GM21515 (cell line): ENCODE results near the gene GORASP2.
A peak's percentile ranks its signal among the peaks of the same experiment; 100 is the strongest.

ENCODE experiments used
- ATAC-seq: cut with Tn5 transposase; IDR thresholded peaks from one replicate; pipeline ENCODE4 v1.9.1; 2021; ENCODE audit not compliant: unreplicated experiment

Gene GORASP2

DNA sequence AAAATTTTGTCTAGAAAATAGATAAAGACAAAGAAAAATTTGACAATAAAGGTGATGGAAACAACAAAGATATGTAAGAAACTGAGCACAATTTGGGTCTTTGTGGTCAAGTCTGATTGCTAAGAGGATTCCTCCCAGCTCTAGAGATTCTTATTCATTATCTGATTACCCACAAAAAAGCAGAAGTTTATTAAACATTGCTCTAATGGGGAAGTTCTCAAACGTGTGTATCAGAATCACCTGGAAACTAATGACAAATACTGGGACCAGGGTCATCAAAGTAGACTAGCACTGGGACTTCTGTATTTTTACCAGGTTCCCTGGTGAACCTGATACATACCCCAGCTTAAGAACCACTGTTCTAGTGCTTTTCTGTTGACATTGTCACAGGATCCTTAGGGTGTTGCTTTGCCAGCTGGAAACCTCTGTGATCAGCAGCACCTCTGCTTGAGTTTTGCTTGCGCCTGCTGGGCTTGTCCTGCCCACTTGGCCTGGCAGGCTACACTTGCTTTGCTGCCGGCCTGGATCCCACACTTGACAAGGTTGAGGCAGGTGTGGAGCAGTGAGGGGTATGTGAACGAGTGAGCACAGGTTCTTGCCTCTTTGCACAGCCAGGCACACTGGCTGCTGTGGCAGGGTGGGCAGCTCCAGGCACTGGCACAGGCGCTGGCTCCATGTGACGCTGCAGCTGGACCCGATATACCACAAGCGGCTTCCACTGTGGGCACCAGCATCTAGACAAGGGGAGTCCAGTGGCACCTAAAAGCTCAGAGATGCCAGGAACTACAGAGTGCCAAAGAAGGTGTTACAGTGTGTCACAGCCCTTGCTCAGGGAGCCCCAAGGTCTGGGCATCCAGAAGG is 6.2 kb upstream of the GORASP2 start:
- no peak for ATAC-seq

GRCh38 chr2:170923799-170924198 is 5.3 kb upstream of the GORASP2 start:
- ATAC-seq, result no peak

DNA sequence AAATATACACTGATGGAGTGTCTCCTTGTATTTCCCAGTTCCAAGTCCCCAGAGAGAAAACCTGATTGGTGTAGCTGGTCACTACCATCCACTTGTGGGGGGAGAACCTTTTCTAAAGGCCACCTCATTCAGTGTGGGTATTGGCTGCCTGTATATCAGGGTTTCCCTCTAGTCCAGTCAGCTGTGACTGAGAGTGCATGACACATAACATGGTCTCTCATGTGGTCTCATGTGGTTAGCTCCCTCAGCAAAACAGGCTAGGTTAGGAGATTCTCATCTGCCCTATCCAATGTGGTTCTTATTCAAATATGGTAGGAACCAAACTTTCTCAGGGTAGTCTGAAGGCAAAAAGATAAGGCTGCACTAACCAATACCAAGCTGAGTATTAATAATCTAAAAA is 4.1 kb upstream of the GORASP2 start:
- no peak for ATAC-seq

DNA sequence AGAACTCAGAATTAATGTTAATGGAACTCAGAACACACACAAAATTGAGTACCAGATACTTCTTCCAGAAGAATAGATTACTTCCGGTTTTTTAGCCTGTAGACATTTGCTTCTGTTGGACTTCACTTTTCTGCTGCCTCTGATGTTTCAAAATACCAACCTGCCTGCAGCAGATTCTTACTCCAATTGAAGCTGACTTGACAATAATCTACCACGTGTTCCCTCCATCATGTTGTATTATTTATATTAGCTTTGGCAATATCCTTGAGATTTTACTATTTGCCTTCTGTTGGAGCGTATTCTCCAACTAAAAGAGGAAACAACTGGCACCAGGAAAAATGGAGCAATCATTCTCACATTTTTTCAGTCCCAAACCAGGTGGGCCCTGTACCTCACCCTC is 3.1 kb upstream of the GORASP2 start:
- no peak for ATAC-seq

GRCh38 chr2:170926743-170927297 is 2.2 kb upstream of the GORASP2 start:
- no peak for ATAC-seq

DNA sequence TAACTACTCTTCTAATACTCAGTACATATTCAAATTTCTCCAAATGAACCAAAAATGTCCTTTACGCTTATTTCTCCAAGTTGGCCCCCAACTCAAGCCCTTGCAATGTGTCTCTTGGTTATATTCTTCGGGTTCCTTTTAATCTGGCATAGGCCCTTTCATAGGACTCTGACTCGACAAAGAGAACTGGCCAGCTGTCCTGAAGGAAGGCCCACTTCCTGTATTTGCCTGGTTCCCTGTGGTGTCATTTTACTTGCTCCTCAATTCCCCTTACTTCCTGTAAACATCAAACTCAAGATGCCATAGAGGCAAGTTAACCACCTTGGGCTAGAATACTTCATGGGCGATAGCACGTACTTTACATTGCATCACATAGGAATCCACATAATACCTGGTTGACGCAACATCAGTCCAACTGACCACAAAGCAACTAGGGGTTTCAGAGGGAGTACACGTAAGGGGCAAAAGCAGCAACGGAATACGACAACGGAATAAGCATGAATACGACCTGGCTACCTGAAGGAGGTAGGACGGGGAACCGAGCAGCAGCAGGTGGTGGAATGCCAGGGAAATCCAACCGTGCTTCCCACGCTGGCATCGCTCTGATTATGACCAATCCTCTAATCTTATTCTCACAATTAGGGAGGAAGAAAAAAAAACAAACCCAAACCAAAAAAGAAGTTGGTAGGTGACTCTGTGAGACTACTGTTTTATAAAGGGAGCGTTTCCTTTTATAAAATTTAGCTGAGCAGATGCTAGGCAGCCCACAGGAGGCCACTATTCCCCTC is 823 bp upstream of the GORASP2 start:
- ATAC-seq, result no peak

DNA sequence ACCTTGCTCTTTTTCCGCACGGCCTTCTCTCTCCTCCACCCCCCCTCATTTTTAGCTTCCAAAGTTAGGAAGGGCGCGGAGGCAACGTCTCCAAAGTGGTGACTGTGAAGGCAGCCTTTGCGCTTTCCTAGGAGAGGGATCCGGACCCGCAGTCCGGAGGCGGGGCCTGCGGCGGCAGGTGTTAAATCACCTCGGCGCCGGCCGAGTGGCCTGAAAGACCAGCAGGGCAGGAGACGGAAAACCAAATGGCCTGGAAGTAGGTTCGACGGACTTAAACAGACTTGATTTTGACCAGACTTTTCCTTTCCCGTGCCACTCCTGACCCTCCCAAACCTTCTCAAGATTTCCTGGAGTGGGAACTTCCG is 615 bp downstream of the GORASP2 start:
- ATAC-seq, result peak; percentile 5

- ATAC-seq, result peak; percentile 35
Measured at GRCh38 chr2:170930131-170930990, 1.3 kb downstream of the GORASP2 start.

- ATAC-seq, result no peak
Measured at GRCh38 chr2:170930991-170931266, 1.9 kb downstream of the GORASP2 start.

DNA sequence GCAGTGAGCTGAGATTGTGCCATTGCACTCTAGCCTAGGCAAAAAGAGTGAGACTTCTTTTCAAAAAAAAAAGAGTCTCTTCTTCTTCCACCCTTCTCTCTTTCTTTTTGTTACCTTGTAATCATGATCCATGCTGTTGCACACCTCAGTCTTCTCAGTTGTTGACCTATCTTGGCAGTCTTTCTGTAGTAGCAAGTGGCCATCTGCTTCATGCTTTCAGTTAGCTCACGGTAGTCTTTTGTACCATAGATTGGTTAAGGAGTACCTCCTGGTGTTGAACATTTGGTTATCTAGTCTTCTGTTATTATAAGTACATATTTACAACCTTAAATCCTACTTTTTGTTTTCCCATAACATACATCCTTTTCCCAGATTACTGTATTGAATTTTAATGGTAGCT is 3.1 kb downstream of the GORASP2 start:
- no peak for ATAC-seq

DNA sequence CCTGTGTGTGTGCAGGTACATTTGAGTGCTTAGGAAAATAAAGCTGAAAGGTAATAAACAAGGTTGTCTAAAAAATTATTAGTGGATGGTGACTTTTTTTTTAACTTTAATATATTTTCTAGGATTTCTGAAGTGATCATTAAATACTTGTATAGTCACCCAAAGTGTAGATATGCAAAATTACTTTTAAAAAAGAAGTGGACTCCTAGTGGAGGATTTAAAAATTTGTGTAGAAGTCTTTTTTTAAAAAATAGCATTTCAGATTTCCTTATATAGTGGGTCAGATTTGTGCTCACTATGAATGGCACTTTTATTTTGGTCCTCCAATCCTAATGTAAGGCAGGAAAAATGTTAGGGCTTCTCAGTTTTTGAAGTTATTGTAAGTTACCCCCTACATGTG is 3.9 kb downstream of the GORASP2 start:
- no peak for ATAC-seq

DNA sequence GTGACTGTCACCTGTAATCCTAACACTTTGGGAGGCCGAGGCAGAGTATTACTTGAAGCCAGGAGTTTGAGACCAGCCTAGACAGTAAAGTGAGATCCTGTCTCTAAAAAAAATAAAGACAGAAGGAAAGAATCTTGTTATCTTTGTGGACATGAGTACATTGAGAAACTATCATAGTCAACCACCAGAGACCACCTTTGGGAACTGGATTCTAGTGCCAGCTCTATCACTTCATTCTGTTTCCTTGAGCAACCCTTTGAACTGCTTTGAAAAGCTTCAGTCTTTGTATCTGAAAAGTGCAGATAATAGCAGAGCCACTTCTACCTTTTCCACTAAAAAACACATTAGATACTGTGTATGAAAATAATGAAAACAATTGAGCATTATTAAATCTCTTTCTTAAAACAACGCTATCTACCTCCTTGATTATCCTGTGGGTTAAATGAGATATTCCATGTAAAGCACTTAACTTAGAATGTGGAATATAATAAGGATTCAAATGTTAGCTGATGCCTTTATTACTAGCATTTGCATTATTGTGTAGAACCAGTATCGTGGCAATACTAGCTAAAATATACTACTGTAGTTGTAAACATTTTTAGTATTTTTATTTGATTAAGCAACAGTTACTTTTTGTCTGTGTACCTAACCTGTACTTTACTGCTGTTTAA is 8.8 kb downstream of the GORASP2 start:
- no peak for ATAC-seq

DNA sequence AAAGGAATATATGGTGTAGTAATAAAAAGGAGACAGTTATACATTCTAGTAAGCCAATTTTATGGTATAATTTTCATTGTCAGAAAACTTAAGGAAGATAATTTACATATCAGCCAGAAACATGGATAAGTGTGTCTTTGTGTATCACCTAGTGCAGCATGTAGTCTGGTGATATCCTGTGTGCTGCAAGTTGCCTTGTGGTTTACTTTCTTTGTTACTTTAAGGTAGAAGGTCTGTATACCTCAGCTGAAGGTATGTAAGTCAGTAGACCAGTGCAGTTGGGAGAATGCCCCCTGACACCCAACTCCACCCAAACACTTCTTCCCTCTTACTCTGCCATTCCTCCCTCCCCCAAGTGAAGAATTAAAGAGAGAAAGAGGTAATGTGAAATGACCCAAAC is 11.0 kb downstream of the GORASP2 start:
- no peak for ATAC-seq

DNA sequence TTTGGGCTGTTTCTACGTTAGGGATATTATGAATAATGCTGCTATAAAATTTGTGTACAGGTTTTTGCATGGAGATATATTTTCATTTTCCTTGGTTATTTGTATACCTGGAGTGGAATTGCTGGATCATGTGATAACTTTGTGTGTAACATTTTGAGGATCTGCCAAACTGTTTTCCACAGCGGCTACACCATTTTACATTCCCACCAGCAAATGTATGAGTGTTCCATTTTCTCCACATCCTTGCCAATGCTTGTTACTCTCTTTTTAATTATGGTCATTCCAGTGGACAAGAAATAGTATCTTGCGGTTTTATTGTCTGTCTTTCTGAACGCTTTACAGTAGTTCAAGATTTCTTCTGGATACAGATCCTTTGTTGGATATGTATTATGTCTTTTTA is 13.6 kb downstream of the GORASP2 start:
- no peak for ATAC-seq

- ATAC-seq, result no peak
Measured at GRCh38 chr2:170943041-170943440, 14.0 kb downstream of the GORASP2 start.

- no peak for ATAC-seq
Measured at GRCh38 chr2:170943596-170943995, 14.5 kb downstream of the GORASP2 start.

DNA sequence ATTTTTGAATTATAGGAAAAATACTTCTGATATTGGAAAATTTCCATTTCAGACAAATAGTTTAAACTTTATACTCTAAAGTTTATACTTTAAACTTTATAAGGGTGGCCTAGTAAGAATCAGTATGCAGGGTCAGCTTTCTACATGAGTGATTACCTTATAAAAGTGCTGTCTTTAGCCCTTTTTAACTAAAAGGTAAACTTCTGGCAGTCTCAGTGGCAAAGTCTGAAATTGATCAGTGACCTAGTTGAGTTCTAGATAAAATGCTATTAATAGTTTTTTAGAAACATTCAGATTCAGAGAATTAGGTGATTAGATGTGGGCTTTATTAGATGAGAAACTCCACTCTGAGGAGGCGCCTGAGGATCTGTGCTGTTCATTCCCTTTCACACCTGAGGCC is 15.5 kb downstream of the GORASP2 start:
- ATAC-seq, result no peak

- ATAC-seq, result no peak
Measured at GRCh38 chr2:170949415-170949814, 20.4 kb downstream of the GORASP2 start.

GRCh38 chr2:170950221-170950761 is 21.2 kb downstream of the GORASP2 start:
- ATAC-seq, result peak; percentile 75

DNA sequence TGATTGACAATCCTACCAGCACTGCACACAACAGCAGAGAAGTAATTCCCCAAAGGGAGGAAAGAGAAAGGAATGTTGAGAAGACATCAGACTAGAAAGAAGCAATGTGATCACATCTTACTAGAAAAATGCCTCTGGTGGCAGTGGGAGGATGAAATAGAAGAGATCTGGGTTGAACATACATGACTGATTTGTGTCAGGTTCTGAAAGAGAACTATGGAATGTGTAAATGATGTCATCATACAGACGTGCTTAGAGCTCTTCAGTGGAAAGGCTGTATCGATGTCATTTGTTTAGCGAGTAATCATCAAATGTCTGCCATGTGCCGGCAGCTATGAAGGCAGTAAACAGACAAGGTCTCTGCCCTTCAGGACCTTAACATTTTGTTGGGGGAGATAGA is 24.9 kb downstream of the GORASP2 start:
- no peak for ATAC-seq

DNA sequence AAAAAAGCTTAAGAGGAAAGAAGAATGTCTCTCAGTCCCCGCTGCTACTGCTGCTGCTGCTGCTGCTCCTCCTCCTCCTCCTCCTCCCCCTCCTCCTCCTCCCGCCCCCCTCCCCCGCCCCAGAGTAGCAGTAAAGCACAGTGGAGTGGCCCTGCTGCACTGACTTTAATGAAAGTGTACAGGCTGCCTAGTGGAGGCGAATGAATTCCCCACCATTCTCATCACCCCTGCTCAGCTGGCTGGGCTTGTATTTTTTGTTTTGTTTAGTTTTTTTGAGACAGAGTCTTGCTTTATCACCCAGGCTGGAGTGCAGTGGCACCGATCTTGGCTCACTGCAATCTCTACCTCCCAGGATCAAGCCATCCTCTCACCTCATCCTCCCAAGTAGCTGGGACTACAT is 34.3 kb downstream of the GORASP2 start:
- no peak for ATAC-seq
